ENCODE data around the gene PLA2G4A.

Gene PLA2G4A

GRCh38 chr1:186880982-186881381, 52.2 kb downstream of the PLA2G4A start:
- H3K9me3 ChIP-seq (ENCODE audit: insufficient read depth, low read depth, low read length), result no peaks in the 10 kb centered on the region
- H3K4me1 ChIP-seq (ENCODE audit: insufficient read depth, low read length), result no peaks in the 10 kb centered on the region
- H3K27me3 ChIP-seq (ENCODE audit: insufficient read depth, low read length), result no peaks in the 10 kb centered on the region
- no peak overlapping the region for H3K4me3 ChIP-seq (ENCODE audit: low read length)
- no peak overlapping the region for H3K9ac ChIP-seq (ENCODE audit: low read depth, low read length)
- no peaks in the 10 kb centered on the region for H3K36me3 ChIP-seq (ENCODE audit: insufficient read depth, low read depth, low read length)
- no peak overlapping the region for H3K27ac ChIP-seq (ENCODE audit: low read length)

GRCh38 chr1:186882372-186883134, 53.8 kb downstream of the PLA2G4A start:
- H3K27me3 ChIP-seq (ENCODE audit: insufficient read depth, low read length), result no peaks in the 10 kb centered on the region

GRCh38 chr1:186884251-186884650, 55.5 kb downstream of the PLA2G4A start:
- Histone ChIP-seq H3K27ac (ENCODE audit: low read length) (no peak overlapping the region), H3K9me3 (ENCODE audit: insufficient read depth, low read depth, low read length) (no peaks in the 10 kb centered on the region), H3K4me3 (ENCODE audit: low read length) (no peak overlapping the region), H3K27me3 (ENCODE audit: insufficient read depth, low read length) (no peaks in the 10 kb centered on the region), H3K9ac (ENCODE audit: low read depth, low read length) (no peak overlapping the region), H3K36me3 (ENCODE audit: insufficient read depth, low read depth, low read length) (no peaks in the 10 kb centered on the region), H3K4me1 (ENCODE audit: insufficient read depth, low read length) (no peaks in the 10 kb centered on the region)

More at GRCh38 chr1:186882372-186883134, 53.8 kb downstream of the PLA2G4A start:
- H3K9ac ChIP-seq (ENCODE audit: low read depth, low read length), result no peak overlapping the region
- H3K9me3 ChIP-seq (ENCODE audit: insufficient read depth, low read depth, low read length), result no peaks in the 10 kb centered on the region
- H3K4me3 ChIP-seq (ENCODE audit: low read length), result no peak overlapping the region
- H3K36me3 ChIP-seq (ENCODE audit: insufficient read depth, low read depth, low read length), result no peaks in the 10 kb centered on the region
- H3K27ac ChIP-seq (ENCODE audit: low read length), result no peak overlapping the region
- no peaks in the 10 kb centered on the region for H3K4me1 ChIP-seq (ENCODE audit: insufficient read depth, low read length)

GRCh38 chr1:186887203-186887602, 58.5 kb downstream of the PLA2G4A start:
- no peak overlapping the region for H3K4me3 ChIP-seq (ENCODE audit: low read length)
- no peaks in the 10 kb centered on the region for H3K4me1 ChIP-seq (ENCODE audit: insufficient read depth, low read length)
- H3K9me3 ChIP-seq (ENCODE audit: insufficient read depth, low read depth, low read length), result no peaks in the 10 kb centered on the region
- no peak overlapping the region for H3K27ac ChIP-seq (ENCODE audit: low read length)
- no peak overlapping the region for H3K9ac ChIP-seq (ENCODE audit: low read depth, low read length)
- H3K36me3 ChIP-seq (ENCODE audit: insufficient read depth, low read depth, low read length), result no peaks in the 10 kb centered on the region
- no peaks in the 10 kb centered on the region for H3K27me3 ChIP-seq (ENCODE audit: insufficient read depth, low read length)

GRCh38 chr1:186888367-186888766, 59.6 kb downstream of the PLA2G4A start:
- no peak overlapping the region for H3K27ac ChIP-seq (ENCODE audit: low read length)
- no peaks in the 10 kb centered on the region for H3K9me3 ChIP-seq (ENCODE audit: insufficient read depth, low read depth, low read length)
- H3K4me3 ChIP-seq (ENCODE audit: low read length), result no peak overlapping the region
- H3K27me3 ChIP-seq (ENCODE audit: insufficient read depth, low read length), result no peaks in the 10 kb centered on the region
- no peak overlapping the region for H3K9ac ChIP-seq (ENCODE audit: low read depth, low read length)
- no peaks in the 10 kb centered on the region for H3K4me1 ChIP-seq (ENCODE audit: insufficient read depth, low read length)
- no peaks in the 10 kb centered on the region for H3K36me3 ChIP-seq (ENCODE audit: insufficient read depth, low read depth, low read length)

GRCh38 chr1:186892936-186893335, 64.2 kb downstream of the PLA2G4A start:
- H3K9ac ChIP-seq (ENCODE audit: low read depth, low read length), result no peak overlapping the region
- no peak overlapping the region for H3K27ac ChIP-seq (ENCODE audit: low read length)
- H3K9me3 ChIP-seq (ENCODE audit: insufficient read depth, low read depth, low read length), result no peaks in the 10 kb centered on the region
- no peaks in the 10 kb centered on the region for H3K36me3 ChIP-seq (ENCODE audit: insufficient read depth, low read depth, low read length)
- H3K4me3 ChIP-seq (ENCODE audit: low read length), result no peak overlapping the region
- no peaks in the 10 kb centered on the region for H3K27me3 ChIP-seq (ENCODE audit: insufficient read depth, low read length)
- 0 out of 2 replicates have a peak, but pooled peaks cover 3% of the 10 kb centered on the region for H3K4me1 ChIP-seq (ENCODE audit: insufficient read depth, low read length)

GRCh38 chr1:186894415-186894814, 65.7 kb downstream of the PLA2G4A start:
- Histone ChIP-seq H3K9me3 (ENCODE audit: insufficient read depth, low read depth, low read length) (no peaks in the 10 kb centered on the region), H3K4me1 (ENCODE audit: insufficient read depth, low read length) (0 out of 2 replicates have a peak, but pooled peaks cover 3% of the 10 kb centered on the region), H3K27me3 (ENCODE audit: insufficient read depth, low read length) (no peaks in the 10 kb centered on the region), H3K36me3 (ENCODE audit: insufficient read depth, low read depth, low read length) (no peaks in the 10 kb centered on the region), H3K27ac (ENCODE audit: low read length) (no peak overlapping the region), H3K4me3 (ENCODE audit: low read length) (no peak overlapping the region), H3K9ac (ENCODE audit: low read depth, low read length) (no peak overlapping the region)

- no peaks in the 10 kb centered on the region for H3K9me3 ChIP-seq (ENCODE audit: insufficient read depth, low read depth, low read length)
- H3K36me3 ChIP-seq (ENCODE audit: insufficient read depth, low read depth, low read length), result no peaks in the 10 kb centered on the region
- no peak overlapping the region for H3K27ac ChIP-seq (ENCODE audit: low read length)
- H3K27me3 ChIP-seq (ENCODE audit: insufficient read depth, low read length), result no peaks in the 10 kb centered on the region
- 0 out of 2 replicates have a peak, but pooled peaks cover 3% of the 10 kb centered on the region for H3K4me1 ChIP-seq (ENCODE audit: insufficient read depth, low read length)
- H3K9ac ChIP-seq (ENCODE audit: low read depth, low read length), result no peak overlapping the region
- no peak overlapping the region for H3K4me3 ChIP-seq (ENCODE audit: low read length)
Observed at GRCh38 chr1:186896211-186896610, 67.5 kb downstream of the PLA2G4A start.

- Histone ChIP-seq H3K9me3 (ENCODE audit: insufficient read depth, low read depth, low read length) (no peaks in the 10 kb centered on the region), H3K4me1 (ENCODE audit: insufficient read depth, low read length) (0 out of 2 replicates have a peak, but pooled peaks cover 3% of the 10 kb centered on the region), H3K4me3 (ENCODE audit: low read length) (no peak overlapping the region), H3K9ac (ENCODE audit: low read depth, low read length) (no peak overlapping the region), H3K36me3 (ENCODE audit: insufficient read depth, low read depth, low read length) (no peaks in the 10 kb centered on the region), H3K27ac (ENCODE audit: low read length) (no peak overlapping the region), H3K27me3 (ENCODE audit: insufficient read depth, low read length) (no peaks in the 10 kb centered on the region)
Observed at GRCh38 chr1:186897008-186897407, 68.3 kb downstream of the PLA2G4A start.

- H3K27ac ChIP-seq (ENCODE audit: low read length), result no peak overlapping the region
- no peak overlapping the region for H3K9ac ChIP-seq (ENCODE audit: low read depth, low read length)
- H3K4me3 ChIP-seq (ENCODE audit: low read length), result no peak overlapping the region
- no peaks in the 10 kb centered on the region for H3K27me3 ChIP-seq (ENCODE audit: insufficient read depth, low read length)
- H3K36me3 ChIP-seq (ENCODE audit: insufficient read depth, low read depth, low read length), result no peaks in the 10 kb centered on the region
- H3K4me1 ChIP-seq (ENCODE audit: insufficient read depth, low read length), result 0 out of 2 replicates have a peak, but pooled peaks cover 3% of the 10 kb centered on the region
- no peaks in the 10 kb centered on the region for H3K9me3 ChIP-seq (ENCODE audit: insufficient read depth, low read depth, low read length)
Observed at GRCh38 chr1:186899577-186899976, 70.8 kb downstream of the PLA2G4A start.

GRCh38 chr1:186899977-186900376, 71.2 kb downstream of the PLA2G4A start:
- no peaks in the 10 kb centered on the region for H3K27me3 ChIP-seq (ENCODE audit: insufficient read depth, low read length)
- no peak overlapping the region for H3K27ac ChIP-seq (ENCODE audit: low read length)
- H3K4me3 ChIP-seq (ENCODE audit: low read length), result no peak overlapping the region
- no peak overlapping the region for H3K9ac ChIP-seq (ENCODE audit: low read depth, low read length)
- no peaks in the 10 kb centered on the region for H3K9me3 ChIP-seq (ENCODE audit: insufficient read depth, low read depth, low read length)
- H3K4me1 ChIP-seq (ENCODE audit: insufficient read depth, low read length), result 0 out of 2 replicates have a peak, but pooled peaks cover 3% of the 10 kb centered on the region
- H3K36me3 ChIP-seq (ENCODE audit: insufficient read depth, low read depth, low read length), result no peaks in the 10 kb centered on the region

GRCh38 chr1:186900539-186901237, 71.9 kb downstream of the PLA2G4A start:
- H3K4me1 ChIP-seq (ENCODE audit: insufficient read depth, low read length), result 0 out of 2 replicates have a peak, but pooled peaks cover 3% of the 10 kb centered on the region
- H3K27ac ChIP-seq (ENCODE audit: low read length), result no peak overlapping the region
- H3K4me3 ChIP-seq (ENCODE audit: low read length), result no peak overlapping the region
- no peaks in the 10 kb centered on the region for H3K36me3 ChIP-seq (ENCODE audit: insufficient read depth, low read depth, low read length)
- no peaks in the 10 kb centered on the region for H3K27me3 ChIP-seq (ENCODE audit: insufficient read depth, low read length)
- no peak overlapping the region for H3K9ac ChIP-seq (ENCODE audit: low read depth, low read length)
- no peaks in the 10 kb centered on the region for H3K9me3 ChIP-seq (ENCODE audit: insufficient read depth, low read depth, low read length)

All from iPS-20b (cell line).